PC-9 (cell line): ENCODE results near the gene HSD11B1. TPM values are rescaled to one million over a fixed set of nuclear protein-coding genes. Genes with fewer than 3 reads are reported as not detected.

Source experiments
- BruUV-seq: library from RNA; stranded (reverse); fragments of 400-500 nt; replicated peaks from 2 replicates; lab custom pipeline; 2021; lab: Mats Ljungman, UMichigan
- CTCF ChIA-PET: fragments of 300-600 bp; sonication (Branson Sonifier 250); formaldehyde crosslinking; loops from one replicate; lab custom pipeline; 2022; ENCODE audit warnings: antibody characterized with exemption; lab: Charles Lee
- POLR2A ChIA-PET: fragments of 300-600 bp; sonication (Branson Sonifier 250); formaldehyde crosslinking; loops from one replicate; lab custom pipeline; 2022; ENCODE audit warnings: antibody characterized with exemption; ENCODE audit not compliant: unreplicated experiment; lab: Charles Lee
- DNase-seq, 2 experiments: peaks; one replicate each; pipeline versions ENCODE4 v3.0.0 to v3.0.0-alpha.2; 2015 to 2022; ENCODE audit warnings: mixed read lengths in 1 of 2
- H2AFZ ChIP-seq: fragments of 200-600 bp; sonication (generic); 2 replicates; pipeline ENCODE4 v1.8.1; 2017; ENCODE audit warnings: antibody characterized with exemption
- H3F3A ChIP-seq: fragments of 200-600 bp; sonication (generic); 2 replicates; pipeline ENCODE4 v1.8.1; 2017; ENCODE audit warnings: antibody characterized with exemption, mild to moderate bottlenecking, low read depth; ENCODE audit not compliant: insufficient read depth
- H3K27ac ChIP-seq: fragments of 200-600 bp; sonication (generic); 2 replicates; pipeline ENCODE4 v1.6.1; 2016; ENCODE audit warnings: mixed run types
- H3K27me3 ChIP-seq: fragments of 200-600 bp; sonication (generic); 2 replicates; pipeline ENCODE4 v1.6.1; 2016; ENCODE audit warnings: low read depth, mixed run types; ENCODE audit not compliant: insufficient read depth
- H3K36me3 ChIP-seq: fragments of 200-600 bp; sonication (generic); 2 replicates; pipeline ENCODE4 v1.6.1; 2016; ENCODE audit warnings: low read depth, mixed run types
- H3K4me1 ChIP-seq: fragments of 200-600 bp; sonication (generic); replicated peaks from 2 replicates; pipeline ENCODE4 v1.6.1; 2016; ENCODE audit warnings: mixed run types; ENCODE audit not compliant: insufficient read depth
- H3K4me2 ChIP-seq: fragments of 200-600 bp; sonication (generic); 2 replicates; pipeline ENCODE4 v1.6.1; 2017; ENCODE audit warnings: mixed run types
- H3K4me3 ChIP-seq: fragments of 200-600 bp; sonication (generic); 2 replicates; pipeline ENCODE4 v1.6.1; 2016; ENCODE audit warnings: mixed run types
- H3K79me2 ChIP-seq: fragments of 200-600 bp; sonication (generic); 2 replicates; pipeline ENCODE4 v1.6.1; 2017; ENCODE audit warnings: low read depth, mixed run types
- H3K9me2 ChIP-seq: fragments of 200-600 bp; sonication (generic); 2 replicates; pipeline ENCODE4 v1.8.1; 2017; ENCODE audit warnings: mild to moderate bottlenecking; ENCODE audit not compliant: insufficient read depth
- H3K9me3 ChIP-seq: fragments of 200-600 bp; sonication (generic); 2 replicates; pipeline ENCODE4 v1.8.1; 2016; ENCODE audit warnings: low read depth; ENCODE audit not compliant: insufficient read depth
- H4K20me1 ChIP-seq: fragments of 200-600 bp; sonication (generic); 2 replicates; pipeline ENCODE4 v1.8.1; 2017; ENCODE audit not compliant: insufficient read depth
- CTCF ChIP-seq: fragments of 200-600 bp; sonication (generic); conservative IDR thresholded peaks from 2 replicates; pipeline ENCODE4 v1.6.1; 2017; ENCODE audit warnings: mixed run types, antibody characterized with exemption, mild to moderate bottlenecking, moderate library complexity
- EZH2 ChIP-seq: fragments of 200-600 bp; sonication (generic); IDR thresholded peaks from 2 replicates; pipeline ENCODE4 v1.8.0; 2017; ENCODE audit warnings: antibody characterized with exemption, low read depth
- intact Hi-C: fragments of 100-400 bp; cut with micrococcal nuclease; formaldehyde crosslinking; loops from one replicate; pipeline ENCODE4 v1.10.0; 2022; ENCODE audit not compliant: unreplicated experiment
- total RNA-seq: library from RNA; stranded (reverse); gene quantifications from 2 replicates; pipeline ENCODE4 v1.2.3, GENCODE V29; 2021

Gene HSD11B1
- total RNA-seq, 1 experiment from 2014 or later, result not detected

GRCh38 chr1:209774592-209774991 is 69.9 kb downstream of the HSD11B1 start:
- BruUV-seq, result no TSS peak
- Histone ChIP-seq H3K4me1 (no peaks in the 10 kb centered on the region), H3K4me2 (no peak overlapping the region), H3K4me3 (no peak overlapping the region), H2AFZ (no peak overlapping the region), H3K9me2 (no peaks in the 10 kb centered on the region), H3K27me3 (no peaks in the 10 kb centered on the region), H3F3A (peaks cover 3% of the 10 kb centered on the region; the same call in 1 of the 2 replicates), H3K36me3 (no peaks in the 10 kb centered on the region), H3K27ac (no peak overlapping the region), H3K9me3 (no peaks in the 10 kb centered on the region), H4K20me1 (no peaks in the 10 kb centered on the region), H3K79me2 (no peaks in the 10 kb centered on the region)
- no peak for DNase-seq
- ChIA-PET POLR2A (no interaction called here), CTCF (no interaction called here)
- TF ChIP-seq CTCF, result no peak
- no peak for TF ChIP-seq EZH2
- intact Hi-C loops, result no loop called here

- TF ChIP-seq EZH2, result no peak
- 0 out of 2 replicates have a peak, but pooled peaks cover 3% of the 10 kb centered on the region for H3F3A ChIP-seq
- H3K4me2 ChIP-seq, result no peak overlapping the region
- no peaks in the 10 kb centered on the region for H3K36me3 ChIP-seq
- H3K79me2 ChIP-seq, result no peaks in the 10 kb centered on the region
- peaks cover 7% of the 10 kb centered on the region; the same call in 1 of the 2 replicates for H3K4me1 ChIP-seq
- ChIA-PET POLR2A (no interaction called here), CTCF (no interaction called here)
- DNase-seq, result no peak
- no TSS peak for BruUV-seq
- no peak overlapping the region for H3K4me3 ChIP-seq
- H3K9me3 ChIP-seq, result no peaks in the 10 kb centered on the region
- H2AFZ ChIP-seq, result no peak overlapping the region
- H3K27ac ChIP-seq, result no peak overlapping the region
- no peaks in the 10 kb centered on the region for H4K20me1 ChIP-seq
- no peaks in the 10 kb centered on the region for H3K9me2 ChIP-seq
- H3K27me3 ChIP-seq, result no peaks in the 10 kb centered on the region
- intact Hi-C loops, result no loop called here
Measured at GRCh38 chr1:209775678-209776077, 71.0 kb downstream of the HSD11B1 start.

GRCh38 chr1:209777587-209777986 is 72.9 kb downstream of the HSD11B1 start:
- H3K79me2 ChIP-seq, result peaks cover 2% of the 10 kb centered on the region
- H3K4me1 ChIP-seq, result peaks cover 7% of the 10 kb centered on the region; the same call in 1 of the 2 replicates
- no peak overlapping the region for H3K4me3 ChIP-seq
- ChIA-PET CTCF (interaction anchor here (0.6 kb wide), 1 partner anchor 55 kb away, joined by 3 read pairs; no protein-coding TSS in a partner anchor), POLR2A (no interaction called here)
- H3K27ac ChIP-seq, result no peak overlapping the region
- no peaks in the 10 kb centered on the region for H4K20me1 ChIP-seq
- no peak for DNase-seq
- H3K9me3 ChIP-seq, result no peaks in the 10 kb centered on the region
- no peak overlapping the region for H3K4me2 ChIP-seq
- H3K27me3 ChIP-seq, result no peaks in the 10 kb centered on the region
- H3F3A ChIP-seq, result no peaks in the 10 kb centered on the region
- intact Hi-C loops, result no loop called here
- H2AFZ ChIP-seq, result no peak overlapping the region
- TF ChIP-seq EZH2, result no peak
- no peak for TF ChIP-seq CTCF
- H3K9me2 ChIP-seq, result no peaks in the 10 kb centered on the region
- no TSS peak for BruUV-seq
- H3K36me3 ChIP-seq, result no peaks in the 10 kb centered on the region

- ChIA-PET CTCF (interaction anchor here (0.6 kb wide), 2 partner anchors 32 to 54 kb away, joined by 3 to 4 read pairs; no protein-coding TSS in a partner anchor), POLR2A (no interaction called here)
- Histone ChIP-seq H4K20me1 (no peaks in the 10 kb centered on the region), H2AFZ (no peak overlapping the region), H3K4me1 (peaks cover 8% of the 10 kb centered on the region; the same call in 1 of the 2 replicates), H3F3A (no peaks in the 10 kb centered on the region), H3K27ac (no peak overlapping the region), H3K27me3 (no peaks in the 10 kb centered on the region), H3K4me2 (no peak overlapping the region), H3K9me3 (no peaks in the 10 kb centered on the region), H3K79me2 (peaks cover 7% of the 10 kb centered on the region), H3K4me3 (no peak overlapping the region), H3K9me2 (no peaks in the 10 kb centered on the region), H3K36me3 (no peaks in the 10 kb centered on the region)
- no TSS peak for BruUV-seq
- intact Hi-C loops, result no loop called here
- TF ChIP-seq EZH2 (no peak), CTCF (no peak)
- no peak for DNase-seq
Measured at GRCh38 chr1:209778102-209778501, 73.5 kb downstream of the HSD11B1 start.
